OCI-LY3 (cell line): ENCODE data around the gene RIPPLY2.

Source experiments
- H2AFZ ChIP-seq: fragments of 200-600, 300-600 bp; shearing (Covaris generic); 2 replicates; pipeline ENCODE4 v1.6.0; 2014; ENCODE audit warnings: antibody characterized with exemption, low read depth, low read length
- H3K27ac ChIP-seq: fragments of 200-600, 300-600 bp; sonication (generic); 2 replicates; pipeline ENCODE4 v1.5.1; 2014; ENCODE audit warnings: mild to moderate bottlenecking, low read length, moderate library complexity, mixed read lengths
- H3K27me3 ChIP-seq: fragments of 200-600, 300-600 bp; sonication (generic); 2 replicates; pipeline ENCODE4 v1.6.1; 2014; ENCODE audit warnings: low read depth, low read length, mixed read lengths
- H3K36me3 ChIP-seq: fragments of 200-600, 300-600 bp; sonication (generic); replicated peaks from 2 replicates; pipeline ENCODE3; 2014; ENCODE audit warnings: low read depth, low read length, mixed read lengths
- H3K4me1 ChIP-seq: fragments of 300-600, 200-600 bp; sonication (generic); 2 replicates; pipeline ENCODE4 v1.6.1; 2014; ENCODE audit warnings: low read length, mixed read lengths
- H3K4me2 ChIP-seq: fragments of 200-600, 300-600 bp; sonication (generic); 2 replicates; pipeline ENCODE4 v1.6.1; 2014; ENCODE audit warnings: low read length, mixed read lengths
- H3K4me3 ChIP-seq: fragments of 300-600, 200-600 bp; sonication (generic); 2 replicates; pipeline ENCODE4 v1.5.1; 2014; ENCODE audit warnings: antibody characterized with exemption, mild to moderate bottlenecking, low read length, moderate library complexity
- H3K79me2 ChIP-seq: fragments of 300-600, 200-600 bp; shearing (Covaris generic); 2 replicates; pipeline ENCODE4 v1.6.1; 2014; ENCODE audit warnings: mild to moderate bottlenecking, low read length, mixed read lengths
- H3K9ac ChIP-seq: fragments of 300-600, 200-600 bp; shearing (Covaris generic); 2 replicates; pipeline ENCODE4 v1.6.0; 2014; ENCODE audit warnings: mild to moderate bottlenecking, low read length, moderate library complexity
- H3K9me3 ChIP-seq: fragments of 200-600, 300-600 bp; shearing (Covaris generic); 2 replicates; pipeline ENCODE4 v1.6.1; 2014; ENCODE audit warnings: low read length, mixed read lengths; ENCODE audit not compliant: insufficient read depth
- H4K20me1 ChIP-seq: fragments of 200-600, 300-600 bp; sonication (generic); 2 replicates; pipeline ENCODE4 v1.6.1; 2016; ENCODE audit warnings: low read length, mixed read lengths; ENCODE audit not compliant: insufficient read depth
- EZH2phosphoT487 ChIP-seq: fragments of 200-600 bp; shearing (Covaris generic); IDR thresholded peaks from 2 replicates; pipeline ENCODE4 v1.6.1; 2018; ENCODE audit warnings: antibody characterized with exemption, mixed run types, low read depth
- TF ChIP-seq, protein P1 (sequence below): fragments of 200-600, 300-600 bp; sonication (generic); IDR thresholded peaks from 2 replicates; pipeline ENCODE4 v1.5.1; 2014; ENCODE audit warnings: antibody characterized with exemption, low read length, low read depth

Gene RIPPLY2

DNA sequence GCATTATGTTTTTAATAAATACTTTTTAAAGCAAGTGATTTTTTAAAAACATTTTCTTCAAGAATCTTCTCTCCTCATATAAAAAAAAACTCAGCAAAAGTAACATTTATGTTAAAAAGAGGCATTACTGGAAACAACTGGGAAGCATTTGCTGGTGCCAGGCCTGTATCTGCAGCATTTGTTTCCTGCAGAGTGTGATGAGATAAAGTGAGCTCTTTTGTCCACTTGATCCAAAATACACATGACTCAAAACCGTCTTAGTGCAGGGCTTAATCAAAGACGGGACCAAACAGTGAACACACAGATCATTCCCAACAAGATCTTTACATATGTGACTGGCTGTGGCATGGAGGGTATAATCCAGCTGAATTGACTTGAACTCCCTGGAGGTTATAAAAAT, 28.3 kb upstream of the RIPPLY2 start:
- no peaks in the 10 kb centered on the region for H3K79me2 ChIP-seq
- H3K4me3 ChIP-seq, result no peak overlapping the region
- H3K4me2 ChIP-seq, result no peak overlapping the region
- no peak overlapping the region for H3K27ac ChIP-seq
- H3K27me3 ChIP-seq, result no peaks in the 10 kb centered on the region
- H3K36me3 ChIP-seq, result no peaks in the 10 kb centered on the region
- no peaks in the 10 kb centered on the region for H4K20me1 ChIP-seq
- TF ChIP-seq, protein P1, sequence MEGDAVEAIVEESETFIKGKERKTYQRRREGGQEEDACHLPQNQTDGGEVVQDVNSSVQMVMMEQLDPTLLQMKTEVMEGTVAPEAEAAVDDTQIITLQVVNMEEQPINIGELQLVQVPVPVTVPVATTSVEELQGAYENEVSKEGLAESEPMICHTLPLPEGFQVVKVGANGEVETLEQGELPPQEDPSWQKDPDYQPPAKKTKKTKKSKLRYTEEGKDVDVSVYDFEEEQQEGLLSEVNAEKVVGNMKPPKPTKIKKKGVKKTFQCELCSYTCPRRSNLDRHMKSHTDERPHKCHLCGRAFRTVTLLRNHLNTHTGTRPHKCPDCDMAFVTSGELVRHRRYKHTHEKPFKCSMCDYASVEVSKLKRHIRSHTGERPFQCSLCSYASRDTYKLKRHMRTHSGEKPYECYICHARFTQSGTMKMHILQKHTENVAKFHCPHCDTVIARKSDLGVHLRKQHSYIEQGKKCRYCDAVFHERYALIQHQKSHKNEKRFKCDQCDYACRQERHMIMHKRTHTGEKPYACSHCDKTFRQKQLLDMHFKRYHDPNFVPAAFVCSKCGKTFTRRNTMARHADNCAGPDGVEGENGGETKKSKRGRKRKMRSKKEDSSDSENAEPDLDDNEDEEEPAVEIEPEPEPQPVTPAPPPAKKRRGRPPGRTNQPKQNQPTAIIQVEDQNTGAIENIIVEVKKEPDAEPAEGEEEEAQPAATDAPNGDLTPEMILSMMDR, result no peak
- TF ChIP-seq EZH2phosphoT487, result no peak
- H3K9ac ChIP-seq, result no peak overlapping the region
- no peaks in the 10 kb centered on the region for H3K4me1 ChIP-seq
- no peak overlapping the region for H2AFZ ChIP-seq
- no peaks in the 10 kb centered on the region for H3K9me3 ChIP-seq

DNA sequence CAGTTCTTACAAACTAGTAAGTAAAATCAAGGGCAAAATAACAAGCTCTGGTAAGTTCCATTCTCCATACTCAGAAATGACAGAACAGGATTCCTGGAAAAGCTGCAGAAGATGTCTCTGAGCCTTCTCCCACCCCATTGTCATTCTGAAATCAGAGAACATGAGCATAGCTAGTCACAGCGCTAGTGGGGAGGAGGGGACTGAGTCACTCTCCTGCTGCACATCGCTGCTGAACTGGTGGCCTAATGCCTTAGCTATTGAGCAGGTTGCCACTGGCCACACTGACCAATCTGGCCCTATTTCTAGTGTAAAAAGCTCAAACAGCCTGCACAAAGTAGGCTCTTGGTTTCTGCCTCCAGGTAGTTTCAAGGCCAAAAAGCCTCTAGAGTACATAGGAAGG, 26.1 kb upstream of the RIPPLY2 start:
- no peaks in the 10 kb centered on the region for H3K9me3 ChIP-seq
- no peak overlapping the region for H3K27ac ChIP-seq
- no peak overlapping the region for H3K4me2 ChIP-seq
- no peaks in the 10 kb centered on the region for H3K4me1 ChIP-seq
- no peak overlapping the region for H2AFZ ChIP-seq
- TF ChIP-seq EZH2phosphoT487, result no peak
- TF ChIP-seq, protein P1, result no peak
- H3K79me2 ChIP-seq, result no peaks in the 10 kb centered on the region
- H3K27me3 ChIP-seq, result no peaks in the 10 kb centered on the region
- H4K20me1 ChIP-seq, result no peaks in the 10 kb centered on the region
- H3K9ac ChIP-seq, result no peak overlapping the region
- no peak overlapping the region for H3K4me3 ChIP-seq
- no peaks in the 10 kb centered on the region for H3K36me3 ChIP-seq

DNA sequence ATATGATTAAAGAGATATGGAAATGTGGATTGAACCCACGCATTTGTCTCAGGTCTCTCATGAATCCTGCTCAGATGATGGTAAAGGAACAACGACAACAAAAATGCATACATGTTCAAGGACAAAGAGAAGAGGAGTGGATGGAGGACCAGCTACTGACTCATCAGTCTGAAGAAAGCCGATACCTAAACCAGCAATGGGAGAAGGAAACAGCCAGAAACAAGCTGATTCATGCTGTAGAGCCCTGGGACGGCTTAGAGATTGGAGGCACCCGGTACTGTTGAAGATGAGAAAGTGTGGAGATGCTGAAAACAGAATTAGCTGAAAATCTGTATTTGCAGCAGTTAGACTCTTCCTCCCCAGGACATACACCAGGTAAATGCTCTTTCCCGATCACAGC, 14.4 kb upstream of the RIPPLY2 start:
- Histone ChIP-seq H2AFZ (no peak overlapping the region), H4K20me1 (no peaks in the 10 kb centered on the region), H3K36me3 (peaks cover 6% of the 10 kb centered on the region), H3K4me2 (no peak overlapping the region), H3K79me2 (no peaks in the 10 kb centered on the region), H3K9ac (no peak overlapping the region), H3K4me1 (no peaks in the 10 kb centered on the region), H3K4me3 (no peak overlapping the region), H3K27me3 (no peaks in the 10 kb centered on the region), H3K9me3 (peaks cover 9% of the 10 kb centered on the region), H3K27ac (no peak overlapping the region)
- no peak for TF ChIP-seq EZH2phosphoT487
- TF ChIP-seq, protein P1, result no peak

DNA sequence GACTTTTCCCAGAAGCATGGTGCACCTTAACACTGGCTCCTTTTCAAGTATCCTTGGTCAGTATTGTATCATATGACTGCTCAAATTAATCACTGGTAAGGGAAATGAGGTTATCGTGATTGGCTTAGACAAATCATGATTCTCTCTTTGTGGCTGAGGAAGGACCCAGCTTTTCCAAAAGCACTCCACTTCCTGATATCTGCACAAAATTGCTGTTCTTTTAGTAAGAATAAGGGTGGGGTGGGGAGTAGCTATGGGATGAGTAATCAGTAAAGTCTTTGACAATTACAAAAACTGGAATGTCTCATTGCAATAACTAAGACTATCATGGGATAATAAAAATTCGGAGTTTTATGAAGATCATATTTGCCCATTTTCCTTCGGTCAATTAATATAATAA, 9.0 kb upstream of the RIPPLY2 start:
- Histone ChIP-seq H3K27ac (no peak overlapping the region), H3K4me1 (peaks cover 37% of the 10 kb centered on the region), H3K79me2 (no peaks in the 10 kb centered on the region), H2AFZ (no peak overlapping the region), H4K20me1 (no peaks in the 10 kb centered on the region), H3K9ac (no peak overlapping the region), H3K4me2 (no peak overlapping the region), H3K27me3 (no peaks in the 10 kb centered on the region), H3K36me3 (peaks cover 6% of the 10 kb centered on the region), H3K9me3 (peaks cover 5% of the 10 kb centered on the region), H3K4me3 (no peak overlapping the region)
- TF ChIP-seq, protein P1, result no peak
- TF ChIP-seq EZH2phosphoT487, result no peak
